ENCODE measurements around the gene GTF3C2. TPM values are rescaled to one million over a fixed set of nuclear protein-coding genes. Genes with fewer than 3 reads are reported as not detected.
A peak's percentile ranks its signal among the peaks of the same experiment; 100 is the strongest.

GTF3C2 gene
- total and polyA plus RNA-seq, 10 donors = 27.5 to 73.8 (median 61.2) TPM

DNA sequence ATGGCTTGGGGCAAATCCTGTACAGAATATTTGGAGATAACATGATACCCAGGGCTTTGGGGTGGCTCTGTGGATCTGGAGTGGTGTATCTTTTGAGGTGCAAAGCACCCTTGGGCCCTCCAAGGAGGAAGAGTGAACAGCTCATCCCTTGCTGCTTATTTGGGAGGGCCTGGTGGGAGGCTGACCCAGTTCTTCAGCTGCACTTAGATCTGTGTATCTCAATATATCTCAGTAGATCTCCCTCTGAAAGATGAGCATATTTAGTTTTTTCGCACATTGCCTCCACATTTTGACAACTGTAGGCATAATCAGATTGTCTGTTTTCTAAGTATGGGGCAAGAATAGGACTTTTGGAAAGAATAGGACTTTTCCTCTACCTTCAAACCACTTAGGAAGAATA is 71.6 kb downstream of the GTF3C2 start:
- peaks cover 0 to 11% (median 0%) of the 10 kb centered on the region in 7 donors for H3K27me3 ChIP-seq (replicated peaks in 1 of 7)
- H3K9me3 ChIP-seq = no peaks in the 10 kb centered on the region
- peaks cover 2 to 5% (median 4%) of the 10 kb centered on the region in 6 donors for H3K4me1 ChIP-seq
- H3K4me3 ChIP-seq = no peak overlapping the region
- DNase-seq = no peak
- H3K36me3 ChIP-seq = no peaks in the 10 kb centered on the region
- intact Hi-C loops (cut with DNase I; ENCODE audit: low total_unique reads) = no loop called here
- TF ChIP-seq POLR2AphosphoS5 (IDR thresholded peaks at IDR 0.05) = no peak
- no peak for TF ChIP-seq POLR2A (IDR thresholded peaks at IDR 0.05)
- TF ChIP-seq, protein P1, sequence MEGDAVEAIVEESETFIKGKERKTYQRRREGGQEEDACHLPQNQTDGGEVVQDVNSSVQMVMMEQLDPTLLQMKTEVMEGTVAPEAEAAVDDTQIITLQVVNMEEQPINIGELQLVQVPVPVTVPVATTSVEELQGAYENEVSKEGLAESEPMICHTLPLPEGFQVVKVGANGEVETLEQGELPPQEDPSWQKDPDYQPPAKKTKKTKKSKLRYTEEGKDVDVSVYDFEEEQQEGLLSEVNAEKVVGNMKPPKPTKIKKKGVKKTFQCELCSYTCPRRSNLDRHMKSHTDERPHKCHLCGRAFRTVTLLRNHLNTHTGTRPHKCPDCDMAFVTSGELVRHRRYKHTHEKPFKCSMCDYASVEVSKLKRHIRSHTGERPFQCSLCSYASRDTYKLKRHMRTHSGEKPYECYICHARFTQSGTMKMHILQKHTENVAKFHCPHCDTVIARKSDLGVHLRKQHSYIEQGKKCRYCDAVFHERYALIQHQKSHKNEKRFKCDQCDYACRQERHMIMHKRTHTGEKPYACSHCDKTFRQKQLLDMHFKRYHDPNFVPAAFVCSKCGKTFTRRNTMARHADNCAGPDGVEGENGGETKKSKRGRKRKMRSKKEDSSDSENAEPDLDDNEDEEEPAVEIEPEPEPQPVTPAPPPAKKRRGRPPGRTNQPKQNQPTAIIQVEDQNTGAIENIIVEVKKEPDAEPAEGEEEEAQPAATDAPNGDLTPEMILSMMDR (IDR thresholded peaks at IDR 0.05 in 8 of 11, conservative IDR thresholded peaks at IDR 0.05 in 3 of 11) = no peak
- 89 to 100% (median 93%) methylated on average over 1 of the region's 1 CpG for WGBS, 5 donors
- H3K27ac ChIP-seq = no peak overlapping the region

DNA sequence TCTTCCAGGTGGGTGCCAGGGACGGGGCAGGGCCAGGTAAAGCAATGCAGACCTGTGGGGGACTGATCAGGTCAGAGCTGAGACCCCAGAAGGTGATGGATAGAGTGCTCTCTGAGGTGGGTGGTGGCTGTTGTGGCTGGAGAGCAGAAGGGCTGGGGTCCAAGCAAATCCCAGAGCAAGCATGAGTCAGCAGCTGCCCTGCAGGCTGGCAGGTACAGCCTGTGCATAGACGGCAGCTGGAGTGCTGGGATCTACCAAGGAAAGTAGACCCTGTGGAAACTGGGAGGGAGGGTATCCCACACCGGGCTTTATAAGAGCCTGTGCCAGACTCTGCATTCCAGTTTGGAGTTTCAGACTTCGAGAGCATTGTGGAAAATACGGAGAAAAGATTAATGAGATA is 73.7 kb downstream of the GTF3C2 start:
- Histone ChIP-seq H3K4me1 (peaks cover 5 to 10% (median 8%) of the 10 kb centered on the region in 6 donors), H3K36me3 (no peaks in the 10 kb centered on the region), H3K4me3 (no peak overlapping the region), H3K27ac (no peak overlapping the region), H3K9me3 (no peaks in the 10 kb centered on the region), H3K27me3 (replicated peaks in 1 of 7) (peaks cover 0 to 11% (median 0%) of the 10 kb centered on the region in 7 donors)
- DNase-seq = no peak
- TF ChIP-seq, protein P1 (IDR thresholded peaks at IDR 0.05 in 8 of 11, conservative IDR thresholded peaks at IDR 0.05 in 3 of 11) = no peak
- TF ChIP-seq POLR2AphosphoS5 (IDR thresholded peaks at IDR 0.05) = no peak
- no peak for TF ChIP-seq POLR2A (IDR thresholded peaks at IDR 0.05)
- intact Hi-C loops (cut with DNase I; ENCODE audit: low total_unique reads) = no loop called here
- 57 to 88% (median 68%) methylated on average over 5 of the region's 5 CpGs for WGBS, 5 donors

DNA sequence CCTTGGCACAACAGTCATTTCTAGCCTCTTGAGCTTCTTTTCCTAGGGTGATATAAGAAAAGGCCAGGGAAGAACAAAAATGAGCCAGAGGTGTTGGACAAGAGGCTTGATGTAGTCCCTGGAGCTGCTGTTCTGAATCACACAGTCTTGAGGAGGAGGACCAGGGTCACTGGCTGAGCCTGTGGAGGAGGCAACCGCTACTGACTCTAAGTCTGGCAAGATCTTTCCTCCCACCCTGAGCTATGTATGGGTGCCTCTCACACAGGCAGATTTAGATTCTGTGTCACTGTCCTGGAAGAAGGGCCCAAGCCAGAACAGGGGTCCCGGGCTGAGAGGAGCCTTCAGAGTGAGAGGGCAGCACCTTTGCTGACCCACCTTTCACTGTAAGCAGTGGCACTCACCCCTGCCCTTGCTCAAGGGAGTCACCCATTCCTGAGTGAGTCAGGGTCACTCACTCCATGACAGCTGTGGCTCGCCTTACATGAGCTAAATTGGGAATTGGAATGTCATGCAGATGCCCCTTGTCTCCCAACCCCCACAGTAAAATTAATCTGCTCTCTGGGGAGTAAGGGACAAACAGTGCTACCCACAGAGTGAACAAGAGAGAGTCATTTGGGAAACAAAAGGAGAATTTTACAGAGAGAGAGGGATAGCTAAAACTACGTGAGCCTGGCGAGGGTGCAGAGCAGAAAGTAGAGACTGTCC is 74.6 kb downstream of the GTF3C2 start, which contains the start of gene TRIM54:
Gene TRIM54 (plus strand): TSS at position 575 of the 705 bp plus-strand sequence. CDS start 303 bp downstream, outside the sequence.
- intact Hi-C loops (cut with DNase I; ENCODE audit: low total_unique reads) = no loop called here
- 51 to 85% (median 73%) methylated on average over 5 of the region's 5 CpGs for WGBS, 5 donors
- no peaks in the 10 kb centered on the region for H3K36me3 ChIP-seq
- no peak within 1 kb of the TSS for H3K4me3 ChIP-seq
- H3K9me3 ChIP-seq = no peaks in the 10 kb centered on the region
- H3K4me1 ChIP-seq = peaks cover 5 to 10% (median 8%) of the 10 kb centered on the region in 6 donors
- H3K27ac ChIP-seq = peak within 1 kb of the TSS in 2 of 8 donors; percentile 21 to 25
- peaks cover 0 to 19% (median 0%) of the 10 kb centered on the region in 7 donors for H3K27me3 ChIP-seq (replicated peaks in 1 of 7)
- peak in 1 of 3 donors; percentile 19 for TF ChIP-seq POLR2AphosphoS5 (IDR thresholded peaks at IDR 0.05)
- TF ChIP-seq, protein P1 (IDR thresholded peaks at IDR 0.05 in 8 of 11, conservative IDR thresholded peaks at IDR 0.05 in 3 of 11) = no peak
- no peak for DNase-seq

DNA sequence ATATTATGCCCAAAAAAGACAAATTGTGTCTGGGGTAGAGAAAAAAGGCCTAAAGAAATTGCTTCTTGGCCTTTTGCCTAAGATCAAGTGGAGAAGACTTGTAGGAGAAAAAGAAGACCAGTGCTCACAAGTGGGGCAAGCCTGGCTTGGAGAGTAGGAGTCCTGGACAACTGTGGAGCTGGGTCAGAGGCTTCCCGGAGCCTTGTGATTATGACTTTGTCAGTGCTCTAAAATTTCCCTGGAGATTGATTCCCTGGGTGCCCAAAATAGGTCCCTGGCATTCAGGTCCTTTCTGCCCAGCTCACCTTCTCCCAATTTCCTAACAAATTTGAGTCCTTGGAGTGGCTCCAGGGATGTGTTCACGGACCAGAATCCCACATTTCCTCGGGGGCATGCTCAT is 75.1 kb downstream of the GTF3C2 start:
- peak overlapping the region in 2 of 8 donors; percentile 21 to 25 for H3K27ac ChIP-seq
- no peaks in the 10 kb centered on the region for H3K36me3 ChIP-seq
- DNase-seq = no peak
- peaks cover 5 to 10% (median 8%) of the 10 kb centered on the region in 6 donors for H3K4me1 ChIP-seq
- TF ChIP-seq POLR2AphosphoS5 (IDR thresholded peaks at IDR 0.05) (no peak), POLR2A (IDR thresholded peaks at IDR 0.05) (no peak)
- TF ChIP-seq, protein P1 (IDR thresholded peaks at IDR 0.05 in 8 of 11, conservative IDR thresholded peaks at IDR 0.05 in 3 of 11) = no peak
- peaks cover 0 to 19% (median 0%) of the 10 kb centered on the region in 7 donors for H3K27me3 ChIP-seq (replicated peaks in 1 of 7)
- 62 to 82% (median 72%) methylated on average over 3 of the region's 3 CpGs for WGBS, 5 donors
- intact Hi-C loops (cut with DNase I; ENCODE audit: low total_unique reads) = no loop called here
- no peak overlapping the region for H3K4me3 ChIP-seq
- H3K9me3 ChIP-seq = no peaks in the 10 kb centered on the region

Data from spleen (tissue), 11 donors.